Large intestine (tissue), 3 donors: ENCODE results near the gene DAB2IP. TPM values are rescaled to one million over a fixed set of nuclear protein-coding genes. Genes with fewer than 3 reads are reported as not detected.
"Not testable (repeated sequence)": the region's sequence is repeated elsewhere in the genome, so short reads cannot be mapped to it uniquely, and the experiment has no call there.

Experiments
- DNase-seq, 2 donors: peaks; one replicate each; pipeline versions ENCODE4 v3.0.0 to v3.0.0-alpha.2; 2013
- H3K27ac ChIP-seq: one replicate; pipeline ENCODE4 v1.5.1; 2013; ENCODE audit warnings: low read length
- H3K27me3 ChIP-seq: 2 replicates; pipeline ENCODE4 v1.6.1; 2013; ENCODE audit warnings: low read length; ENCODE audit not compliant: control insufficient read depth, insufficient read depth
- H3K36me3 ChIP-seq: 2 replicates; pipeline ENCODE4 v1.6.1; 2013; ENCODE audit warnings: low read length; ENCODE audit not compliant: control insufficient read depth, insufficient read depth
- H3K4me1 ChIP-seq: one replicate; pipeline ENCODE4 v1.6.1; 2013; ENCODE audit warnings: low read length; ENCODE audit not compliant: control insufficient read depth, insufficient read depth
- H3K4me3 ChIP-seq: one replicate; pipeline ENCODE4 v1.5.1; 2013; ENCODE audit warnings: low read length
- H3K9me3 ChIP-seq: one replicate; pipeline ENCODE4 v1.6.1; 2013; ENCODE audit warnings: mild to moderate bottlenecking, low read depth, low read length, moderate library complexity; ENCODE audit not compliant: control insufficient read depth
- WGBS: methylation state at CpG from one replicate; pipeline ENCODE4 v1.1.5; 2013; ENCODE audit warnings: low lambda C conversion rate; ENCODE audit not compliant: insufficient coverage; 5-methylcytosine and 5-hydroxymethylcytosine counted together
- polyA plus RNA-seq: library from polyadenylated mRNA; unstranded; fragments of 120-200 nt; gene quantifications from one replicate; pipeline ENCODE4 v1.2.1, GENCODE V29; 2013

The DAB2IP gene
- polyA plus RNA-seq, 1 donor: 33.0 TPM

- Histone ChIP-seq H3K4me3 (no peak overlapping the region), H3K4me1 (no peaks in the 10 kb centered on the region), H3K36me3 (peaks cover 49% of the 10 kb centered on the region), H3K9me3 (no peaks in the 10 kb centered on the region), H3K27ac (no peak overlapping the region), H3K27me3 (no peaks in the 10 kb centered on the region)
- 100% methylated on average over 1 of the region's 17 CpGs for WGBS
- no peak for DNase-seq
These were observed 133.4 kb downstream of the DAB2IP start for GRCh38 chr9:121784731-121785411.

- Histone ChIP-seq H3K4me1 (no peaks in the 10 kb centered on the region), H3K36me3 (peaks cover 38% of the 10 kb centered on the region), H3K27me3 (no peaks in the 10 kb centered on the region), H3K4me3 (no peak overlapping the region), H3K27ac (no peak overlapping the region), H3K9me3 (no peaks in the 10 kb centered on the region)
- no peak for DNase-seq
- WGBS: no CpG with 5 or more reads among the region's 11 CpGs
These were observed 134.5 kb downstream of the DAB2IP start for GRCh38 chr9:121785673-121786542.

GRCh38 chr9:121786543-121786948 lies 135.1 kb downstream of the DAB2IP start:
- no peak for DNase-seq
- H3K4me3 ChIP-seq: no peak overlapping the region
- no CpG with 5 or more reads among the region's 5 CpGs for WGBS

GRCh38 chr9:121786998-121787422 lies 135.6 kb downstream of the DAB2IP start:
- DNase-seq: no peak
- H3K4me1 ChIP-seq: no peaks in the 10 kb centered on the region
- no CpG with 5 or more reads among the region's 8 CpGs for WGBS
- H3K27ac ChIP-seq: no peak overlapping the region
- no peak overlapping the region for H3K4me3 ChIP-seq
- H3K27me3 ChIP-seq: no peaks in the 10 kb centered on the region
- H3K36me3 ChIP-seq: peaks cover 27% of the 10 kb centered on the region
- H3K9me3 ChIP-seq: no peaks in the 10 kb centered on the region

More at GRCh38 chr9:121786543-121786948, 135.1 kb downstream of the DAB2IP start:
- H3K27ac ChIP-seq: no peak overlapping the region
- H3K4me1 ChIP-seq: no peaks in the 10 kb centered on the region
- no peaks in the 10 kb centered on the region for H3K27me3 ChIP-seq
- no peaks in the 10 kb centered on the region for H3K9me3 ChIP-seq
- H3K36me3 ChIP-seq: peaks cover 32% of the 10 kb centered on the region

GRCh38 chr9:121788686-121789366 lies 137.4 kb downstream of the DAB2IP start:
- no peaks in the 10 kb centered on the region for H3K27me3 ChIP-seq
- H3K36me3 ChIP-seq: peaks cover 9% of the 10 kb centered on the region
- H3K4me1 ChIP-seq: no peaks in the 10 kb centered on the region
- DNase-seq: no peak
- WGBS: no CpG with 5 or more reads among the region's 15 CpGs
- no peak overlapping the region for H3K4me3 ChIP-seq
- H3K27ac ChIP-seq: no peak overlapping the region
- no peaks in the 10 kb centered on the region for H3K9me3 ChIP-seq

- WGBS: no CpG with 5 or more reads among the region's 14 CpGs
- Histone ChIP-seq H3K27ac (no peak overlapping the region), H3K4me1 (no peaks in the 10 kb centered on the region)
These were observed 139.4 kb downstream of the DAB2IP start for GRCh38 chr9:121790841-121791240.

GRCh38 chr9:121792476-121792875 lies 141.0 kb downstream of the DAB2IP start:
- no CpG with 5 or more reads among the region's 10 CpGs for WGBS
- DNase-seq, H3K9me3 ChIP-seq, H3K27me3 ChIP-seq, H3K4me1 ChIP-seq, H3K4me3 ChIP-seq, H3K36me3 ChIP-seq, H3K27ac ChIP-seq: not testable (repeated sequence)

More at GRCh38 chr9:121790841-121791240, 139.4 kb downstream of the DAB2IP start:
- DNase-seq: no peak
- Histone ChIP-seq H3K27me3 (no peaks in the 10 kb centered on the region), H3K4me3 (no peak overlapping the region), H3K9me3 (no peaks in the 10 kb centered on the region), H3K36me3 (no peaks in the 10 kb centered on the region)

GRCh38 chr9:121794334-121794733 lies 142.9 kb downstream of the DAB2IP start:
- not testable (repeated sequence) for H3K4me3 ChIP-seq, H3K27me3 ChIP-seq, H3K4me1 ChIP-seq, H3K27ac ChIP-seq, DNase-seq, H3K9me3 ChIP-seq, H3K36me3 ChIP-seq
- no CpG with 5 or more reads among the region's 6 CpGs for WGBS

- 80% methylated on average over 1 of the region's 2 CpGs for WGBS
These were observed 145.6 kb downstream of the DAB2IP start for GRCh38 chr9:121797081-121797480.

GRCh38 chr9:121798941-121799340 lies 147.5 kb downstream of the DAB2IP start:
- Histone ChIP-seq H3K4me3 (no peak overlapping the region), H3K36me3 (no peaks in the 10 kb centered on the region), H3K27me3 (no peaks in the 10 kb centered on the region), H3K27ac (no peak overlapping the region), H3K4me1 (no peaks in the 10 kb centered on the region), H3K9me3 (no peaks in the 10 kb centered on the region)
- DNase-seq: no peak
- no CpG with 5 or more reads among the region's 5 CpGs for WGBS

More at GRCh38 chr9:121797081-121797480, 145.6 kb downstream of the DAB2IP start:
- DNase-seq: no peak
- Histone ChIP-seq H3K9me3 (no peaks in the 10 kb centered on the region), H3K27ac (no peak overlapping the region), H3K4me3 (no peak overlapping the region), H3K36me3 (no peaks in the 10 kb centered on the region), H3K4me1 (no peaks in the 10 kb centered on the region), H3K27me3 (no peaks in the 10 kb centered on the region)
